Activated naive CD4-positive, alpha-beta T cell treated with anti-CD3 and anti-CD28 coated beads, Interleukin-2, amount 10 ng/mL, durations not matched to agents 7 days and 5 days (primary cell): ENCODE data around the gene SH3TC1.

ENCODE experiments used
- CTCF ChIA-PET: fragments of 350-600 bp; sonication (Branson Sonifier 250); formaldehyde crosslinking; loops from one replicate; lab custom pipeline; 2021; ENCODE audit warnings: antibody characterized with exemption; lab: Charles Lee
- DNase-seq: peaks from one replicate; pipeline ENCODE4 v3.0.0-alpha.2; 2020
- H3K27ac Mint-ChIP-seq: one replicate; pipeline ENCODE4 v1.8.0; 2021; ENCODE audit warnings: mild to moderate bottlenecking, moderate library complexity, mixed read lengths
- H3K27me3 Mint-ChIP-seq: one replicate; pipeline ENCODE4 v1.8.0; 2021; ENCODE audit warnings: mild to moderate bottlenecking, mixed read lengths
- H3K36me3 Mint-ChIP-seq: one replicate; pipeline ENCODE4 v1.8.0; 2021; ENCODE audit warnings: mixed read lengths
- H3K4me1 Mint-ChIP-seq: one replicate; pipeline ENCODE4 v1.8.0; 2021; ENCODE audit warnings: mixed read lengths
- H3K4me3 Mint-ChIP-seq: one replicate; pipeline ENCODE4 v1.8.0; 2021; ENCODE audit warnings: mild to moderate bottlenecking, moderate library complexity, mixed read lengths
- H3K9me3 Mint-ChIP-seq: one replicate; pipeline ENCODE4 v1.8.0; 2021; ENCODE audit warnings: mixed read lengths

The SH3TC1 gene

DNA sequence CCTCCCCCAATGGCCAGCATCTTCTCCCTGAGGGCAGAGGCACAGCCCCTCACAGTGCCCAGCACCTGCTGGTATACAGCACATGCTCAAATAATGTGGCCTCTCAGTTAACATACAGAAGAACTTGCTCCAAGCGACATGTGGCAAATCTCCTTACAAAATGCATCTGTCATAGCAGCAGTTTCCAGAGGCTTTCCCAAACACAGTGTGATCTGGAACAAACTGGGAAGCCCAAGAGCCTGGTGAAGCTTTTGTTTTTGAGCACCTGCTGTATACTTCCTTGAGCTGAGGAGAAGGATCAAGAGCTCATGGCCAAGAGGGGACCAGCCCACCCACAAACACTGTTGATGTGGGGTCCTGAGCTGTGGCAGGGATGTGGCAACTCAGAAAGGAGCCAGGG, 35.6 kb downstream of the SH3TC1 start:
- Mint-ChIP-seq H3K4me3 (no peak overlapping the region), H3K4me1 (peaks cover 3% of the 10 kb centered on the region), H3K27me3 (no peaks in the 10 kb centered on the region), H3K36me3 (no peaks in the 10 kb centered on the region), H3K27ac (no peak overlapping the region), H3K9me3 (no peaks in the 10 kb centered on the region)
- CTCF ChIA-PET, result no interaction called here
- no peak for DNase-seq

GRCh38 chr4:8235224-8235623, 36.1 kb downstream of the SH3TC1 start:
- CTCF ChIA-PET, result no interaction called here
- Mint-ChIP-seq H3K4me3 (no peak overlapping the region), H3K9me3 (no peaks in the 10 kb centered on the region), H3K27ac (no peak overlapping the region), H3K4me1 (peaks cover 3% of the 10 kb centered on the region), H3K36me3 (no peaks in the 10 kb centered on the region), H3K27me3 (no peaks in the 10 kb centered on the region)
- no peak for DNase-seq

- Mint-ChIP-seq H3K27me3 (no peaks in the 10 kb centered on the region), H3K27ac (no peak overlapping the region), H3K9me3 (no peaks in the 10 kb centered on the region), H3K36me3 (no peaks in the 10 kb centered on the region), H3K4me1 (no peaks in the 10 kb centered on the region), H3K4me3 (no peak overlapping the region)
- no peak for DNase-seq
- CTCF ChIA-PET, result interaction anchor here (1.4 kb wide), 1 partner anchor 58 kb away, joined by 4 read pairs; no protein-coding TSS in a partner anchor
Observed at GRCh38 chr4:8235686-8236085, 36.6 kb downstream of the SH3TC1 start.

GRCh38 chr4:8236106-8236919, 37.2 kb downstream of the SH3TC1 start:
- no peaks in the 10 kb centered on the region for H3K9me3 Mint-ChIP-seq

DNA sequence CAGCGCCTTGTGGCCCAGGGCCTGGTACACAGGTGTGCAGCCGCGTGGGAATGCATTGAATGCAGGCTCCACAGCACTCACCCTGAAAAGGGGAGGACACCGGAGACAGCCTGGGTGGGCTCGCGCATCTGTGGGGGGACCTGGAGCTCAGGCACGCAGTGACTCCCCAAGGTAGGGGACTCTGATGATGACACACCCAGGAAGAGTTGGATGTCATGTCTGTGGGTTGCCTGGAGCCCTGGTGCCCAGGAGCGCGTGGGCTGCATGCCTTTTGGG, 37.8 kb downstream of the SH3TC1 start:
- CTCF ChIA-PET, result interaction anchor here (0.9 to 1.4 kb wide), 2 partner anchors 58 to 60 kb away, joined by 3 to 4 read pairs; no protein-coding TSS in a partner anchor
- Mint-ChIP-seq H3K27ac (no peak overlapping the region), H3K36me3 (no peaks in the 10 kb centered on the region), H3K27me3 (no peaks in the 10 kb centered on the region), H3K9me3 (no peaks in the 10 kb centered on the region), H3K4me3 (no peak overlapping the region), H3K4me1 (no peaks in the 10 kb centered on the region)
- DNase-seq, result no peak

More at GRCh38 chr4:8236106-8236919, 37.2 kb downstream of the SH3TC1 start:
- CTCF ChIA-PET, result interaction anchor here (0.9 to 1.4 kb wide), 2 partner anchors 58 to 59 kb away, joined by 3 to 4 read pairs; no protein-coding TSS in a partner anchor
- Mint-ChIP-seq H3K4me3 (no peak overlapping the region), H3K36me3 (no peaks in the 10 kb centered on the region), H3K27ac (no peak overlapping the region), H3K4me1 (no peaks in the 10 kb centered on the region), H3K27me3 (no peaks in the 10 kb centered on the region)
- no peak for DNase-seq

- CTCF ChIA-PET, result interaction anchor here (0.7 to 1.4 kb wide), 2 partner anchors 60 to 61 kb away, joined by 3 to 4 read pairs; no protein-coding TSS in a partner anchor
- Mint-ChIP-seq H3K27ac (no peak overlapping the region), H3K27me3 (no peaks in the 10 kb centered on the region)
Observed at GRCh38 chr4:8237256-8237989, 38.3 kb downstream of the SH3TC1 start.

GRCh38 chr4:8238036-8238511, 39.0 kb downstream of the SH3TC1 start:
- CTCF ChIA-PET, result interaction anchor here (0.7 kb wide), 1 partner anchor 61 kb away, joined by 3 read pairs; no protein-coding TSS in a partner anchor
- H3K9me3 Mint-ChIP-seq, result no peaks in the 10 kb centered on the region
- no peaks in the 10 kb centered on the region for H3K36me3 Mint-ChIP-seq
- no peaks in the 10 kb centered on the region for H3K27me3 Mint-ChIP-seq
- no peak overlapping the region for H3K27ac Mint-ChIP-seq
- no peak overlapping the region for H3K4me3 Mint-ChIP-seq
- no peak for DNase-seq
- no peaks in the 10 kb centered on the region for H3K4me1 Mint-ChIP-seq

More at GRCh38 chr4:8237256-8237989, 38.3 kb downstream of the SH3TC1 start:
- Mint-ChIP-seq H3K36me3 (no peaks in the 10 kb centered on the region), H3K9me3 (no peaks in the 10 kb centered on the region), H3K4me1 (no peaks in the 10 kb centered on the region), H3K4me3 (no peak overlapping the region)
- no peak for DNase-seq

- Mint-ChIP-seq H3K36me3 (no peaks in the 10 kb centered on the region), H3K4me3 (no peak overlapping the region), H3K4me1 (no peaks in the 10 kb centered on the region), H3K27me3 (no peaks in the 10 kb centered on the region), H3K9me3 (no peaks in the 10 kb centered on the region), H3K27ac (no peak overlapping the region)
- CTCF ChIA-PET, result no interaction called here
- no peak for DNase-seq
Observed at GRCh38 chr4:8238515-8239053, 39.5 kb downstream of the SH3TC1 start.

GRCh38 chr4:8239226-8239625, 40.1 kb downstream of the SH3TC1 start:
- H3K9me3 Mint-ChIP-seq, result no peaks in the 10 kb centered on the region
- no peaks in the 10 kb centered on the region for H3K27me3 Mint-ChIP-seq
- no peaks in the 10 kb centered on the region for H3K36me3 Mint-ChIP-seq
- no peak overlapping the region for H3K27ac Mint-ChIP-seq
- no peak for DNase-seq
- CTCF ChIA-PET, result no interaction called here
- H3K4me1 Mint-ChIP-seq, result no peaks in the 10 kb centered on the region
- H3K4me3 Mint-ChIP-seq, result no peak overlapping the region

DNA sequence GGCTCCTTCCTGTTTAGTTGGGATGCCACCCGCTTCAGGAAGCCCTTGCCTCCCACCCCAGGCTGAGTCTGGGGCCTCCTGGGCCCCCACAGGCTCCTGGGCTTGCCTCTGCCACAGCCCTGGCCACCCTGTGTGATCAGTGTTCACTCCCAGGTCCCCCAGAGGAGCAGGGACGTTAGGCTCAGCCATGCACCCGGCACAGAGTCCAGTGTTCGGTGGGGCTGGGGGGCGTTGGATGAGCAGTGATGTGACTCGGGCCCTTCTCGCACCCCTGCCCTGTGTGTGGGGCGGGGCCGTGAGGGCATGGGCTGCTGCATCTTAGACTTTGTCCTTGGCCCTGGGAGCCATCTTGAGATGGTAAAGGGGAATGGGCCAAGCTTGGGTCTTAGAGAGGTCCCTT, 40.6 kb downstream of the SH3TC1 start:
- H3K27ac Mint-ChIP-seq, result no peak overlapping the region
- no peaks in the 10 kb centered on the region for H3K36me3 Mint-ChIP-seq
- no peak overlapping the region for H3K4me3 Mint-ChIP-seq
- no peaks in the 10 kb centered on the region for H3K9me3 Mint-ChIP-seq
- CTCF ChIA-PET, result no interaction called here
- H3K27me3 Mint-ChIP-seq, result no peaks in the 10 kb centered on the region
- no peak for DNase-seq
- H3K4me1 Mint-ChIP-seq, result no peaks in the 10 kb centered on the region

- no peak for DNase-seq
- Mint-ChIP-seq H3K4me3 (no peak overlapping the region), H3K9me3 (no peaks in the 10 kb centered on the region), H3K4me1 (no peaks in the 10 kb centered on the region), H3K27ac (no peak overlapping the region), H3K27me3 (no peaks in the 10 kb centered on the region), H3K36me3 (no peaks in the 10 kb centered on the region)
- CTCF ChIA-PET, result interaction anchor here (0.7 kb wide), 2 partner anchors 13 to 14 kb away, joined by 3 to 5 read pairs; no protein-coding TSS in a partner anchor
Observed at GRCh38 chr4:8240211-8241041, 41.3 kb downstream of the SH3TC1 start.

GRCh38 chr4:8241211-8241779, 42.2 kb downstream of the SH3TC1 start:
- H3K4me3 Mint-ChIP-seq, result no peak overlapping the region
- no peaks in the 10 kb centered on the region for H3K36me3 Mint-ChIP-seq
- DNase-seq, result no peak
- no peaks in the 10 kb centered on the region for H3K9me3 Mint-ChIP-seq
- CTCF ChIA-PET, result interaction anchor here (1.1 to 3.4 kb wide), 3 partner anchors 19 to 161 kb away, joined by 3 to 25 read pairs (median 3); no protein-coding TSS in a partner anchor
- H3K27me3 Mint-ChIP-seq, result no peaks in the 10 kb centered on the region
- no peaks in the 10 kb centered on the region for H3K4me1 Mint-ChIP-seq
- no peak overlapping the region for H3K27ac Mint-ChIP-seq
